Measurements from ENCODE around the gene CCDC152. TPM values are rescaled to one million over a fixed set of nuclear protein-coding genes. Genes with fewer than 3 reads are reported as not detected.

Gene CCDC152
- total and polyA plus RNA-seq, 2 of the 13 experiments (the other 11 are each of a cell fraction or from before 2014, with no cell fraction given): 0.20 to 0.36 TPM

- TF ChIP-seq TFDP1 (CRISPR knock-in tag; IDR thresholded peaks at IDR 0.05; ENCODE audit: borderline replicate concordance) (no peak), MXI1 (IDR thresholded peaks at IDR 0.05; ENCODE audit: borderline replicate concordance, low read depth, low read length) (peak; percentile 71; the same call in 1 of the 3 replicates), ZSCAN29 (CRISPR knock-in tag; conservative IDR thresholded peaks at IDR 0.05) (peak; percentile 84; the same call in 1 of the 2 replicates), ZFX (CRISPR knock-in tag; IDR thresholded peaks at IDR 0.05; ENCODE audit: low read depth) (peak; percentile 46; the same call in 1 of the 2 replicates), E2F1 (CRISPR knock-in tag; IDR thresholded peaks at IDR 0.05) (no peak), ELF1 (CRISPR knock-in tag; IDR thresholded peaks at IDR 0.05) (peak; percentile 25; the same call in 1 of the 2 replicates), ZNF264 (CRISPR knock-in tag; IDR thresholded peaks at IDR 0.05) (0 out of 2 replicates have a peak, but pooled peaks have one; percentile 19), THAP11 (CRISPR knock-in tag; IDR thresholded peaks at IDR 0.05) (peak; percentile 48), HNF4G (IDR thresholded peaks at IDR 0.05; ENCODE audit: borderline replicate concordance, low read depth, low read length) (peak; percentile 67), HNF4G (CRISPR knock-in tag; IDR thresholded peaks at IDR 0.05; ENCODE audit: borderline replicate concordance, low read depth) (no peak), ZKSCAN5 (CRISPR knock-in tag; IDR thresholded peaks at IDR 0.05) (no peak), MIXL1 (CRISPR knock-in tag; IDR thresholded peaks at IDR 0.05) (peak; percentile 40)
- TF ChIP-seq, protein P1, sequence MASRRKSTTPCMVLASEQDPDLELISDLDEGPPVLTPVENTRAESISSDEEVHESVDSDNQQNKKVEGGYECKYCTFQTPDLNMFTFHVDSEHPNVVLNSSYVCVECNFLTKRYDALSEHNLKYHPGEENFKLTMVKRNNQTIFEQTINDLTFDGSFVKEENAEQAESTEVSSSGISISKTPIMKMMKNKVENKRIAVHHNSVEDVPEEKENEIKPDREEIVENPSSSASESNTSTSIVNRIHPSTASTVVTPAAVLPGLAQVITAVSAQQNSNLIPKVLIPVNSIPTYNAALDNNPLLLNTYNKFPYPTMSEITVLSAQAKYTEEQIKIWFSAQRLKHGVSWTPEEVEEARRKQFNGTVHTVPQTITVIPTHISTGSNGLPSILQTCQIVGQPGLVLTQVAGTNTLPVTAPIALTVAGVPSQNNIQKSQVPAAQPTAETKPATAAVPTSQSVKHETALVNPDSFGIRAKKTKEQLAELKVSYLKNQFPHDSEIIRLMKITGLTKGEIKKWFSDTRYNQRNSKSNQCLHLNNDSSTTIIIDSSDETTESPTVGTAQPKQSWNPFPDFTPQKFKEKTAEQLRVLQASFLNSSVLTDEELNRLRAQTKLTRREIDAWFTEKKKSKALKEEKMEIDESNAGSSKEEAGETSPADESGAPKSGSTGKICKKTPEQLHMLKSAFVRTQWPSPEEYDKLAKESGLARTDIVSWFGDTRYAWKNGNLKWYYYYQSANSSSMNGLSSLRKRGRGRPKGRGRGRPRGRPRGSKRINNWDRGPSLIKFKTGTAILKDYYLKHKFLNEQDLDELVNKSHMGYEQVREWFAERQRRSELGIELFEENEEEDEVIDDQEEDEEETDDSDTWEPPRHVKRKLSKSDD (CRISPR knock-in tag; IDR thresholded peaks at IDR 0.05; ENCODE audit: low read depth): no peak
- TF ChIP-seq, protein P2, sequence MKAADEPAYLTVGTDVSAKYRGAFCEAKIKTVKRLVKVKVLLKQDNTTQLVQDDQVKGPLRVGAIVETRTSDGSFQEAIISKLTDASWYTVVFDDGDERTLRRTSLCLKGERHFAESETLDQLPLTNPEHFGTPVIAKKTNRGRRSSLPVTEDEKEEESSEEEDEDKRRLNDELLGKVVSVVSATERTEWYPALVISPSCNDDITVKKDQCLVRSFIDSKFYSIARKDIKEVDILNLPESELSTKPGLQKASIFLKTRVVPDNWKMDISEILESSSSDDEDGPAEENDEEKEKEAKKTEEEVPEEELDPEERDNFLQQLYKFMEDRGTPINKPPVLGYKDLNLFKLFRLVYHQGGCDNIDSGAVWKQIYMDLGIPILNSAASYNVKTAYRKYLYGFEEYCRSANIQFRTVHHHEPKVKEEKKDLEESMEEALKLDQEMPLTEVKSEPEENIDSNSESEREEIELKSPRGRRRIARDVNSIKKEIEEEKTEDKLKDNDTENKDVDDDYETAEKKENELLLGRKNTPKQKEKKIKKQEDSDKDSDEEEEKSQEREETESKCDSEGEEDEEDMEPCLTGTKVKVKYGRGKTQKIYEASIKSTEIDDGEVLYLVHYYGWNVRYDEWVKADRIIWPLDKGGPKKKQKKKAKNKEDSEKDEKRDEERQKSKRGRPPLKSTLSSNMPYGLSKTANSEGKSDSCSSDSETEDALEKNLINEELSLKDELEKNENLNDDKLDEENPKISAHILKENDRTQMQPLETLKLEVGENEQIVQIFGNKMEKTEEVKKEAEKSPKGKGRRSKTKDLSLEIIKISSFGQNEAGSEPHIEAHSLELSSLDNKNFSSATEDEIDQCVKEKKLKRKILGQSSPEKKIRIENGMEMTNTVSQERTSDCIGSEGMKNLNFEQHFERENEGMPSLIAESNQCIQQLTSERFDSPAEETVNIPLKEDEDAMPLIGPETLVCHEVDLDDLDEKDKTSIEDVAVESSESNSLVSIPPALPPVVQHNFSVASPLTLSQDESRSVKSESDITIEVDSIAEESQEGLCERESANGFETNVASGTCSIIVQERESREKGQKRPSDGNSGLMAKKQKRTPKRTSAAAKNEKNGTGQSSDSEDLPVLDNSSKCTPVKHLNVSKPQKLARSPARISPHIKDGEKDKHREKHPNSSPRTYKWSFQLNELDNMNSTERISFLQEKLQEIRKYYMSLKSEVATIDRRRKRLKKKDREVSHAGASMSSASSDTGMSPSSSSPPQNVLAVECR (CRISPR knock-in tag; IDR thresholded peaks at IDR 0.05; ENCODE audit: borderline replicate concordance): peak; percentile 46; the same call in 1 of the 2 replicates
Observed at GRCh38 chr5:42824347-42824976, 67.8 kb downstream of the CCDC152 start (continued).

Data from HepG2 (cell line).